GM12892 (cell line): ENCODE measurements around the gene PI4K2B.

ENCODE experiments used
- POLR2A ChIP-seq: IDR thresholded peaks from 2 replicates; pipeline ENCODE4 v1.6.1; 2011; ENCODE audit warnings: low read depth, low read length, control low read depth
- POLR2AphosphoS5 ChIP-seq: IDR thresholded peaks from 2 replicates; pipeline ENCODE4 v1.6.1; 2011; ENCODE audit warnings: low read depth, low read length, control low read depth

- TF ChIP-seq POLR2A (no peak), POLR2AphosphoS5 (no peak)
Measured at GRCh38 chr4:25313201-25313895, 79.5 kb downstream of the PI4K2B start.
